Astrocyte (in vitro differentiated cells and primary cell): Measurements from ENCODE around the gene LRRC47. TPM values are rescaled to one million over a fixed set of nuclear protein-coding genes. Genes with fewer than 3 reads are reported as not detected.

ENCODE experiments used
- DNase-seq: peaks from one replicate; pipeline ENCODE4 v3.0.0-alpha.2; 2010; ENCODE audit warnings: low read depth
- FAIRE-seq: peaks from 2 replicates; lab custom pipeline; 2011; peaks lifted over from hg19 to GRCh38; lab: Jason Lieb, UNC
- H2AFZ ChIP-seq: 2 replicates; pipeline ENCODE4 v1.6.0; 2012; ENCODE audit warnings: low read depth, low read length, inconsistent platforms
- H3K27ac ChIP-seq: 2 replicates; pipeline ENCODE4 v1.5.1; 2011; ENCODE audit warnings: low read depth, low read length, inconsistent platforms
- H3K27me3 ChIP-seq: 2 replicates; pipeline ENCODE4 v1.6.0; 2011; ENCODE audit warnings: low read length, inconsistent platforms; ENCODE audit not compliant: insufficient read depth
- H3K36me3 ChIP-seq: 2 replicates; pipeline ENCODE4 v1.5.1; 2011; ENCODE audit warnings: low read length, inconsistent platforms; ENCODE audit not compliant: insufficient read depth
- H3K4me1 ChIP-seq: 2 replicates; pipeline ENCODE4 v1.5.1; 2011; ENCODE audit warnings: low read length, inconsistent platforms; ENCODE audit not compliant: insufficient read depth
- H3K4me2 ChIP-seq: 2 replicates; pipeline ENCODE4 v1.6.0; 2012; ENCODE audit warnings: low read length, inconsistent platforms
- H3K4me3 ChIP-seq: 2 replicates; pipeline ENCODE4 v1.5.1; 2011; ENCODE audit warnings: low read depth, mild to moderate bottlenecking, low read length, inconsistent platforms; ENCODE audit not compliant: insufficient read depth
- H3K79me2 ChIP-seq: 2 replicates; pipeline ENCODE4 v1.6.0; 2012; ENCODE audit warnings: mild to moderate bottlenecking, low read length, inconsistent platforms; ENCODE audit not compliant: insufficient read depth
- H3K9ac ChIP-seq: 2 replicates; pipeline ENCODE4 v1.6.0; 2012; ENCODE audit warnings: mild to moderate bottlenecking, low read length, inconsistent platforms
- H3K9me3 ChIP-seq: 2 replicates; pipeline ENCODE4 v1.5.1; 2012; ENCODE audit warnings: low read depth, mild to moderate bottlenecking, low read length, inconsistent platforms; ENCODE audit not compliant: insufficient read depth
- H4K20me1 ChIP-seq: 2 replicates; pipeline ENCODE4 v1.6.0; 2012; ENCODE audit warnings: low read length, inconsistent platforms; ENCODE audit not compliant: insufficient read depth
- H3K27ac Mint-ChIP-seq: one replicate; pipeline ENCODE4 v1.8.0; 2021; ENCODE audit warnings: mild to moderate bottlenecking, mixed read lengths; ENCODE audit not compliant: unreplicated experiment
- H3K27me3 Mint-ChIP-seq: one replicate; pipeline ENCODE4 v1.8.0; 2021; ENCODE audit warnings: low read depth, mixed read lengths; ENCODE audit not compliant: unreplicated experiment
- H3K36me3 Mint-ChIP-seq: one replicate; pipeline ENCODE4 v1.8.0; 2021; ENCODE audit warnings: low read depth, mixed read lengths; ENCODE audit not compliant: unreplicated experiment
- H3K4me1 Mint-ChIP-seq: one replicate; pipeline ENCODE4 v1.8.0; 2021; ENCODE audit warnings: low read depth, mixed read lengths; ENCODE audit not compliant: unreplicated experiment
- H3K4me3 Mint-ChIP-seq: one replicate; pipeline ENCODE4 v1.8.0; 2021; ENCODE audit warnings: mild to moderate bottlenecking, moderate library complexity, mixed read lengths; ENCODE audit not compliant: unreplicated experiment
- H3K9me3 Mint-ChIP-seq: one replicate; pipeline ENCODE4 v1.8.0; 2021; ENCODE audit warnings: mild to moderate bottlenecking, mixed read lengths; ENCODE audit not compliant: unreplicated experiment
- CTCF ChIP-seq: IDR thresholded peaks from 2 replicates; pipeline ENCODE4 v1.5.1; 2011; ENCODE audit warnings: low read depth, mild to moderate bottlenecking, inconsistent platforms, low read length, moderate library complexity; ENCODE audit not compliant: insufficient read depth
- EZH2 ChIP-seq: IDR thresholded peaks from 2 replicates; pipeline ENCODE4 v1.6.1; 2012; ENCODE audit warnings: mild to moderate bottlenecking, low read length, inconsistent platforms; ENCODE audit not compliant: insufficient read depth
- total RNA-seq: library from RNA; stranded (reverse); gene quantifications from 2 replicates; pipeline ENCODE4 v1.2.1, GENCODE V29; 2021

Gene LRRC47
- total RNA-seq, 1 donor from 2014 or later: 51.5 TPM

GRCh38 chr1:3759796-3760195, 36.5 kb downstream of the LRRC47 start:
- Histone ChIP-seq H3K27ac (no peak overlapping the region), H4K20me1 (no peaks in the 10 kb centered on the region), H2AFZ (no peak overlapping the region), H3K27me3 (peaks cover 2% of the 10 kb centered on the region), H3K36me3 (no peaks in the 10 kb centered on the region), H3K4me1 (no peaks in the 10 kb centered on the region), H3K4me2 (no peak overlapping the region), H3K9me3 (no peaks in the 10 kb centered on the region), H3K4me3 (no peak overlapping the region), H3K79me2 (no peaks in the 10 kb centered on the region), H3K9ac (no peak overlapping the region)
- H3K27me3 Mint-ChIP-seq: peaks cover 42% of the 10 kb centered on the region
- peaks cover 6% of the 10 kb centered on the region for H3K9me3 Mint-ChIP-seq
- FAIRE-seq: no peak
- H3K4me3 Mint-ChIP-seq: no peak overlapping the region
- TF ChIP-seq CTCF (no peak), EZH2 (no peak)
- H3K27ac Mint-ChIP-seq: no peak overlapping the region
- H3K4me1 Mint-ChIP-seq: no peaks in the 10 kb centered on the region
- no peak for DNase-seq
- H3K36me3 Mint-ChIP-seq: peaks cover 6% of the 10 kb centered on the region

DNA sequence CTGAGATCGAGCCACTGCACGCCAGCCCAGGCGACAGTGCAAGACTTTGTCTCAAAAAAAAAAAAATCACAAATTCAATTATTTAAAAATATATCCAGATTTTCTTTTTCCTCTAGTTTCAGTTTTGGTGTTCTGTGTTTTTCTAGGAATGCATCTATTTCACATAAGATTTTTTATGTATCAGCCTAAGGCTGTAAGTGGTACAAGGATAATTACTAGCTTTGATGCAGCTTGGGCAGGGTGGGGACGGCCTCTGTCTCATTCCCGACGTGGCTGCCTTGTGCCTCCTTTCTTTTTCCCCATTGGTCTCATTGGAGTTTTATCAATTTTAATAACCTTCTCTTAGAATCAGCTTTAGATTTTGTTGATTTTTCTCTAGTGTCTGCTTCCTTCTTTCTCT, 37.1 kb downstream of the LRRC47 start:
- no peak overlapping the region for H3K4me2 ChIP-seq
- no peak overlapping the region for H3K27ac Mint-ChIP-seq
- H3K27me3 ChIP-seq: peaks cover 2% of the 10 kb centered on the region
- no peak overlapping the region for H3K4me3 Mint-ChIP-seq
- no peak for DNase-seq
- H2AFZ ChIP-seq: no peak overlapping the region
- peaks cover 6% of the 10 kb centered on the region for H3K9me3 Mint-ChIP-seq
- peaks cover 38% of the 10 kb centered on the region for H3K27me3 Mint-ChIP-seq
- no peak for TF ChIP-seq EZH2
- H3K79me2 ChIP-seq: no peaks in the 10 kb centered on the region
- H3K27ac ChIP-seq: no peak overlapping the region
- H3K4me1 Mint-ChIP-seq: no peaks in the 10 kb centered on the region
- peaks cover 6% of the 10 kb centered on the region for H3K36me3 Mint-ChIP-seq
- FAIRE-seq: no peak
- H3K9me3 ChIP-seq: no peaks in the 10 kb centered on the region
- H3K9ac ChIP-seq: no peak overlapping the region
- no peak overlapping the region for H3K4me3 ChIP-seq
- no peaks in the 10 kb centered on the region for H3K36me3 ChIP-seq
- no peaks in the 10 kb centered on the region for H4K20me1 ChIP-seq
- no peaks in the 10 kb centered on the region for H3K4me1 ChIP-seq

GRCh38 chr1:3756394-3756793, 39.9 kb downstream of the LRRC47 start:
- H3K4me3 ChIP-seq: no peak overlapping the region
- Mint-ChIP-seq H3K27ac (no peak overlapping the region), H3K4me3 (no peak overlapping the region), H3K4me1 (no peaks in the 10 kb centered on the region), H3K9me3 (peaks cover 6% of the 10 kb centered on the region), H3K27me3 (peaks cover 34% of the 10 kb centered on the region), H3K36me3 (peaks cover 6% of the 10 kb centered on the region)
- FAIRE-seq: no peak
- TF ChIP-seq EZH2 (no peak), CTCF (no peak)
- no peaks in the 10 kb centered on the region for H3K27me3 ChIP-seq
- no peak overlapping the region for H3K4me2 ChIP-seq
- DNase-seq: no peak
- no peak overlapping the region for H2AFZ ChIP-seq
- no peaks in the 10 kb centered on the region for H3K36me3 ChIP-seq
- no peak overlapping the region for H3K9ac ChIP-seq
- no peaks in the 10 kb centered on the region for H3K4me1 ChIP-seq
- H3K27ac ChIP-seq: no peak overlapping the region
- no peaks in the 10 kb centered on the region for H4K20me1 ChIP-seq
- H3K9me3 ChIP-seq: no peaks in the 10 kb centered on the region
- no peaks in the 10 kb centered on the region for H3K79me2 ChIP-seq
